ENCODE results near the gene ENG.
A peak's percentile ranks its signal among the peaks of the same experiment; 100 is the strongest.

Gene ENG

DNA sequence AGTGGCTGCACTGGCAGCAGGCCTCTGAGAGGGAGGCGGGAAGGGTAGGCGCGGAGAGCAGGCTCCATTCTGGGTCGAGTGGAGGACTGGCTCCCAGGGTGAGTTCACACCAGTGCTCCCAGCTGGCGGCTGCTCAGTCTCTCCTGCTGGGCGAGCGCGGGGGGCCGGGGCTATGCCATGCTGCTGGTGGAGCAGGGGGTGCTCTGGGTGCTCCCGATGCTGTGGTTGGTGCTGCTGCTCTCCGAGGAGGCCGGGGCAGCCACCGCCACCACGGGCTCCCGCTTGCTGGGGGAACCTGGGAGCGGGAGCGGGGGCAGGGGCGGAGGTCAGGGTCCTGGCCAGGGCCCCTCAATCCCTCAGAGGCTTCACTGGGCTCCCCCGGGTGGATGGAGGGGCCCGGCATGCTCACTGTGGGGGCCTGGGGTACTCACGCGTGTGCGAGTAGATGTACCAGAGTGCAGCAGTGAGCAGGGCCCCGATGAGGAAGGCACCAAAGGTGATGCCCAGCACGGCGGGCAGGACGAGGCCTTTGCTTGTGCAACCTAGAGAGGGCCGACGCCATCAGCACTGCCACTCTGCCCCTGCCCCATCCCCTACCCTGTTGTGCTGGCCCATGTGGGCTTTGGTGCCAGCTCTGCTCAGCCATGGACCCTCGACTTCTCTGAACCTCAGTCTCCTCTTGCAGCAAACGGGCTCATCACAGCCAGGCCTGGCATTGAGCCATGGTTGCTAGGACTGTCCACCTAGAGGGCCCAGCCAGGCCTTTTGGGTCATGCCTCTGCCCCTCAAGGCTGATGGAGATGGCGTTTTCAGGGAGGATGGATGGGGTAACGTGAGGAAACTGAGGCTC, 38.7 kb downstream of the ENG start:
- no peak for DNase-seq

DNA sequence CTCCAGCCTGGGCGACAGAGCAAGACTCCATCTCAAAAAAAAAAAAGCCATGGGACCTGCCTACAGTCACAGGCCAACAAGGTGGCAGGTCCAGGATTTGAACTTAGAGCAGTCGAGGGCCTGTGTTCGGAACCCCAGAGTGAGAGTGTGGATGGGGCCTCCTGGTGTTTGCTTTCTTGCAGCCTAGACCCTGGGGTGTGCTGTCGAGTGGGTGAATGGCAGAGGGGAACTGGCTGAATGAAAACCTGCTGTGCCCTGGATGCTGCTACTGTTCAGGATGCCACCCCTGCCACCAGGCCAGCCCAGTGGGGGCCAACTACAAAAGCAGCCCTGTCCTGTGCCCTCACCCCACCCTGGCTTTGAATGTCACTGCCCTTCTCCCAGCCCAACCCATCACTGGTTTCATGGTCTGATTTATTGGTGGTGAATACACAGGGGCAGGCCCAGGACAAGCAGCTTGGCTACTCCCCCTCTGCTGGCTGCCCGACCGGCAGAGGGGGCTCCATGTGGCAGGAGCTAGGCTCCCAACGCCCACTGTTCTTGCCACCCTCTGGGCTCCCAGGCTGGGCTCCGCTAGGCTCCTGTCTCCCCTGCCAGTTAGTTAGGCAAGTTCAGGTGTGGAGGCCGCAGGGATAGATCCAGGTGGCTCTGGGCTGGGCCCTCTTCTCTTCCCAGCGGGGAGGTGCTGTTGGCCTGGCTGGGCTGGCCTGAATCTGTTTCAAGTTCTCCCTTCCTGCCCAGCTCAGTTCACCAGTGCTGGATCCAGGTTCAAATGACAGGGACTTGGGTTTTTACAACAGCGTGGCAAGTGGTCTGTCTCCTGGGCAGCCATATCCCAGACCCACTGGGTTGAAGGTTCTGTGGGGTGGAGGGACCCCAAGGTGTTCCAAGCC, 39.6 kb downstream of the ENG start:
- DNase-seq, result no peak

DNA sequence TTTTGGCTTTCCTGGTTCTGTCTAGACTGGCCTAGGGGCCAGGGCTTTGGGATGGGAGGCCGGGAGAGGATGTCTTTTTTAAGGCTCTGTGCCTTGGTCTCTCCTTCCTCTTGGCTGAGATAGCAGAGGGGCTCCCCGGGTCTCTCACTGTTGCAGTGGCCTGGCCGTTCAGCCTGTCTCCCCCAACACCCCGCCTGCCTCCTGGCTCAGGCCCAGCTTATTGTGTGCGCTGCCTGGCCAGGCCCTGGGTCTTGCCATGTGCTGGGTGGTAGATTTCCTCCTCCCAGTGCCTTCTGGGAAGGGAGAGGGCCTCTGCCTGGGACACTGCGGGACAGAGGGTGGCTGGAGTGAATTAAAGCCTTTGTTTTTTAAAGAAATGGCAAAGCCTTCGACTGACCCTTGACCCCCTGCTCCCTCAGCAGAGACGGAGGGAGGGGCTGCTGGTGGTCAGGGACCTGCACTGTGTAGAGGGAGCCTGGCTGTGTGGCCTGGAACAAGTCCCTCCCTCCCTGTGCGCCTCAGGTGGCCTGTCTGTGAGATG, 40.7 kb downstream of the ENG start:
- DNase-seq, result no peak

- no peak for DNase-seq
Measured at GRCh38 chr9:127812936-127813675, 41.4 kb downstream of the ENG start.

- DNase-seq, result no peak
Measured at GRCh38 chr9:127812011-127812410, 42.4 kb downstream of the ENG start.

GRCh38 chr9:127810378-127811187, 43.9 kb downstream of the ENG start:
- DNase-seq, result no peak

DNA sequence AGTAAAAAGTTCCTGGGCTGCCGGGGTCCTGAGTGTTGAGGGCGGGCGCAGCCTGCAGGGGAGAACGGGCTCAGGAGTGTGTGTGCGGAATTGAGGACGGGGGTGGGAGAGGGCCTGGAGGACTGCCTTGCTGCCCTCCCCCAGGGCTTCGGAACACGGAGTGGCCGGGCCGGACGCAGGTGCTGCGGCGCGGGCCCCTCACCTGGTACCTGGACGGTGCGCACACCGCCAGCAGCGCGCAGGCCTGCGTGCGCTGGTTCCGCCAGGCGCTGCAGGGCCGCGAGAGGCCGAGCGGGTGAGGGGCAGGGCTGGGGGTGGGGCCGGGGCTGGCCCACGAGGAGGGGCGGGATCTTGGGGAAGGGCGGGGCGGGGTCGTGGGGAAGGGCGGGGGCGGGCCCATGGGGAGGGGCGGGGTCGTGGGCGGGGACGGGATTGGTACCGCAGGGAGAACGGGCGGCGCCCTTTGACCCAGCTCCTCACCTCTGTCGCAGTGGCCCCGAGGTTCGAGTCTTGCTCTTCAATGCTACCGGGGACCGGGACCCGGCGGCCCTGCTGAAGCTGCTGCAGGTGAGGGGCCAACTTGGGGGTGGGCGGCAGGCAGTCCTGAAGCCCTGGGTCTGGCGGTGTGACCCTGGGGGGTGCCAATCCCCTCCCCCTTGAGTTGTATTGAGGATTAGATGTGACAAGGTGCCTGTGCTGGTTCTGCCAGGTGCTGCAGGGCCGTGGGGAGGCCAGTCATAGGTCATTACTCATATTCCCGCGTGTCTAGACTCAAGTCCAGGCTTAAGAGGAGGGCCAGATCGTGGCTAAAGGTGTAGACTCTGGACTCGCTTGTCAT, 44.7 kb downstream of the ENG start:
- DNase-seq, result no peak

DNA sequence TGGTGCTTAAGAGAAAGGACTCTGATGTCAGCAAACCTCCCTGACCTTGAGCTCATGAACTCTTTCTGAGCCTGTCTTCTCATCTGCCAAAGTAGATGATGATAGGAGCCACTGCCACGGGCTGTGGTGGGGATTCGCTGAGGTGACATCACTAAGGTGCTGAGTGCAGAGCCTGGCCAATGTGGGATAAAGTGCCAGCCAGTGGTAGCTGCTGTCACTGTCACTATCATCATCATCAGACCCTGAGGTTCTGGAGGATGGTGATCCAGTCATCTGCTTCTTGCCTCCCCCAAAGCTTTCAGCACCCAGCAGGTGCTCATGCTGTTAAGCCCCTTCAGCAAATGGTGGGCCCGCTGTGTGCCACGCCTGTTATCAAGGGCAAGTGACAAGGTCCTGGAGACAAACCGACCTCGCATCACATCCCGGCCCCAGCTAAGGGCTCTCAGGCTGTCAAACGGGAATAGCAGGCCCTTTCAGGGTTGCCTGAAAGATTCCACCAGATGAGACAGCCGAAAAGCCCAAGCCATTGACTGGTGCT, 45.4 kb downstream of the ENG start:
- no peak for DNase-seq

- DNase-seq, result no peak
Measured at GRCh38 chr9:127808347-127809001, 46.0 kb downstream of the ENG start.

DNA sequence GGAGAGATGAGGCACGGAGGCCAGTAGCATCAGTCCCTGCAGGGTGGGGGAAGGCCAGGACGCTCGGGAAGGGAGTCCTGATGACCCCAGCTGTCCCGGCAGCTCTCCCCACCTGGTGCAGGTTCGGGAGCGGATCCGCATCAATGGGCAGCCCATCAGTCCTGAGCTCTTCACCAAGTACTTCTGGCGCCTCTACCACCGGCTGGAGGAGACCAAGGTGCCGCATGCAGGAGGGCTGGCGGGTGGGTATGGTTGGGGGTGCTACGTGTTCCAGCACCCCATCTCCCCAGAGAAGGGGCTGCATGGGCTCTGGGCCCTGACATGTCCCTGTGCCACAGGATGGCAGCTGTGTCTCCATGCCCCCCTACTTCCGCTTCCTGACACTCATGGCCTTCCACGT, 47.6 kb downstream of the ENG start:
- no peak for DNase-seq

DNA sequence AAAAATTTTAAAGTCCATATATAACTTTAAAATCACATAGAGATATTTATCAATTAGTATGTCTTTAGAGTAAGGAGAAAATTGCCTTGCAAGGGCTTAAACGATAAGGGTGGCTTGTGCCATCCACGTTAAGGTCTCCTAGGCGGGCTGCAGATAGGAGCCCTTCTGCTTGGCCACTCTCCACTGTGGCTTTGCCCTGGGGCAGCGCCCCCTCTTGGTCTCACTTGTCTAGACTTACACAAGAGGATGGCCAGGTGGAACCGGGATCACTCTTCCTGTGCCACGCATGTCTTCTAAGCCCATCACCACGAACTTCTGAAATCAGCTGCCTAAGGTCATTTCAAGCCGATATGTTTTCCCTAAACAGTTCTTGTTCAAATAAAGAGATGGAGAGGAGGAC, 48.8 kb downstream of the ENG start:
- DNase-seq, result no peak

DNA sequence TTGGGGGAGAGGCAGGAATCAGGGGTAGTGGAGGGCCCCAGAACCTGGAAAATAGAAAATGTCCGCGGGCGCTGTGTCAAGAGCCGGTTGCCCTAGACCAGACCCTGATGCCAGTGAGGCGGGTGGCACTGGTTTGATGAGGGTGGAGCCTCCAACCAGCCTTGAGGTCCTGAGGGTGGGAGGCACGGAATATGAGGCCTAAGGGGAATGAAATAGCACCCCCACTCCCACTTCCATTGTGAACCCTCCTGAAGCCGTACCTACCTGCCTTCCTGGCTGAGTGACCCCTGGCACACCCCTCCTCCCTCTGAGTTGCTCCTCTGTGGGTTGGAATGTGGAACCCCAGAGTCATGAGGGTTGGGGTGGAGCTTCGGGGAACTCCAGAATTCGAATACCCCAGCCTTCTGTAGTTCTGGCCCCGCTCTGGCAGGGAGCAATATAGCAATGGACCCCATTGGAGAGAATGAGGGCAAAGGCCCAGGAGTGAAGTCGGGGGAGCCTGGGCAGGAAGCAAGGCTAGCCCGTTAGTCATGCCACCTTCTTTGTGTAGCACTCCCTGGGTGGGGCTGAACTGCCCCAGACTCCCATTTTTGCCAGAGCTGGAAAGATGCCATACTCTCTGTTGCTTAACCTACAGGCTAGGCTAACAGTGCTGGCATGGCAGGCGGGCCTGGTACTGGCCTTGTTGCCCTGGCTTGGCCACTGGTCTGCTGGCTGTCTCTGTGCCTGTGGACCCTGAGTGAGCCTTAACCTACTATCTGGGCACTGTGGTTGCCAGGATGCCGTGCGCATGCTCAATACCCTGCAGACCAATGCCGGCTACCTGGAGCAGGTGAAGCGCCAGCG, 50.7 kb downstream of the ENG start:
- no peak for DNase-seq

DNA sequence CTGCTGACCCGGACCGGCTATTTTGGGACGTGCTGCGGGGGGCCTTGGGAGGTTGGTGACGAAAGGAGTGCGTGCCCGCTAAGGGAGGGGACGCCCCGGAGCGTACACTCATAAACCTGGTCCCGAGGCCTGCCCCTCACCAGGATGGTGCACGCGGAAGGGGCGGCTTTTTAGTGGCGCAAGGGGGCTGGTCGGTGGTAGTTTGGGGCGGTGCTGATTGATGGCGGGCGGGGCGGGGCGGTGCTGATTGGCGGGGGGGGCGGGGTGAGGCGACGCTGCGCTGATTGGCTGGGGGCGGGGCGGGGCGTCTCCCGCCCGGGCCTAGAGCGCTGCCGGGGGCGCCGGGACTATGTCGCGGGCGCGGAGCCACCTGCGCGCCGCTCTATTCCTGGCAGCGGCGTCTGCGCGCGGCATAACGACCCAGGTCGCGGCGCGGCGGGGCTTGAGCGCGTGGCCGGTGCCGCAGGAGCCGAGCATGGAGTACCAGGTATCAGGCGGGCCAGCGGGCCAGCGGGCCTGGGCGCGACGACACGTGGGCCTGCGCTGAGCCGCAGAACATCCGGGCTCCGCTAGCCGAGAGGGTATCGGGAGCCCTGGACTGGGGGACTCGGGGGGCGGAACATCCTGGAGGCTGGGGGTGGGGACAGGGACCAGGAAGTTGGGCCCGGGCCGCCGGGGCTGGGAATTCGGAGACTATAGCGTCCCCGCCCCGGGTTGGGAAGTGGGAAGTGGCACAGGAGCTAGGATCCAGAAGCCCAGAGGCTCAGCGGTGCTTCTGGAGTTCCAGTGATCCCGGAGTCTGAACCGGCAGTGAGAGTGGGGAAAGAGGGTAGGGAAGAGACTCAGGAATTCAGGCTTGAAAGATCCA, 51.6 kb downstream of the ENG start, which contains the start of gene FPGS:
FPGS (plus strand) TSS at position 307 of the 868 bp plus-strand sequence; CDS start at position 350, 43 bp downstream.
- peak; percentile 40 to 95 (median 82) for DNase-seq

GRCh38 chr9:127801955-127802575, 52.4 kb downstream of the ENG start:
- DNase-seq, result no peak

DNA sequence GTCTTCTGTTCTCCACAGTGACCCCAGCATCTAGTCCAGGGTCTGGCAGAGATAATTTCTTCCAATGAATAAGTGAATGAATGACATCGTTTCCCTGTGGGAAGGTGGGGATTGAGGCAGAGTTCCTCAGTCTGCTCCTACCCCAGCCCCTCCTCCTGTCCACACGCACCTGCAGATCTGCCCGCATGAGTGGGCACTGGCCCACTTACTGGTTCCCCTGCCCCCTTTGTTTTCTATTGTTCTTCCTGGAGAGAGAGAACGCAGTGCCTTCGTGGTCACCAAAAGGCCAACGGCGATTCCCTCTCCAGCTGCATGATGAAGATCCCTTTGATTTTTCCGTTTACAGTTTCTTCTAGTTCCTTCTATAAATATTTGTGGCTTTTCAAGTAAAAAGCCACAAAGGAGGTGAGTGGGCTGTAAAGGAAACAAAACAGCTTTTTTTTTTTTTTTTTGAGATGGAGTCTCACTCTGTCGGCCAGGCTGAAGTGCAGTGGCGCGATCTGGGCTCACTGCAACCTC, 57.5 kb downstream of the ENG start:
- DNase-seq, result no peak

GRCh38 chr9:127796225-127796813, 58.1 kb downstream of the ENG start:
- no peak for DNase-seq
